Hypothalamus (tissue), 51 donors: Measurements from ENCODE around the gene MYBPC2.
"Not testable (repeated sequence)": the region's sequence is repeated elsewhere in the genome, so short reads cannot be mapped to it uniquely, and the experiment has no call there.

Source experiments
- DNase-seq, 51 donors: peaks; one replicate each; lab custom pipeline; 2025; lab: John Stamatoyannopoulos, UW

MYBPC2 gene

GRCh38 chr19:50425581-50425980 lies 7.1 kb upstream of the MYBPC2 start:
- DNase-seq, result no peak

- no peak for DNase-seq
These were observed 5.3 kb upstream of the MYBPC2 start for GRCh38 chr19:50427318-50427925.

GRCh38 chr19:50427997-50428425 lies 4.7 kb upstream of the MYBPC2 start:
- peak in 49 of 51 donors; percentile 2 to 89 (median 61) for DNase-seq

GRCh38 chr19:50428772-50429463 lies 3.8 kb upstream of the MYBPC2 start:
- DNase-seq, result no peak

- no peak for DNase-seq
These were observed 1.8 kb upstream of the MYBPC2 start for GRCh38 chr19:50430888-50431342.

- peak; percentile 23 to 87 (median 70) for DNase-seq
These were observed 1.1 kb upstream of the MYBPC2 start for GRCh38 chr19:50431343-50432220.

GRCh38 chr19:50433201-50434180 lies 799 bp downstream of the MYBPC2 start:
- DNase-seq, result no peak

GRCh38 chr19:50434525-50434924 lies 1.8 kb downstream of the MYBPC2 start:
- DNase-seq, result no peak

GRCh38 chr19:50435221-50435620 lies 2.5 kb downstream of the MYBPC2 start:
- DNase-seq, result no peak

- DNase-seq, result no peak
These were observed 2.9 kb downstream of the MYBPC2 start for GRCh38 chr19:50435627-50436026.

- DNase-seq, result no peak
These were observed 5.3 kb downstream of the MYBPC2 start for GRCh38 chr19:50437862-50438449.

GRCh38 chr19:50439130-50439529 lies 6.4 kb downstream of the MYBPC2 start:
- DNase-seq, result not testable (repeated sequence)

GRCh38 chr19:50444059-50444458 lies 11.4 kb downstream of the MYBPC2 start:
- DNase-seq, result no peak

GRCh38 chr19:50447053-50447452 lies 14.4 kb downstream of the MYBPC2 start:
- DNase-seq, result no peak

GRCh38 chr19:50447750-50448149 lies 15.1 kb downstream of the MYBPC2 start:
- no peak for DNase-seq

- DNase-seq, result no peak
These were observed 16.7 kb downstream of the MYBPC2 start for GRCh38 chr19:50449236-50449899.

- DNase-seq, result no peak
These were observed 17.9 kb downstream of the MYBPC2 start for GRCh38 chr19:50450369-50451222.

- DNase-seq, result no peak
These were observed 18.5 kb downstream of the MYBPC2 start for GRCh38 chr19:50451223-50451534.
